ENCODE data around the gene SLC29A3. TPM values are rescaled to one million over a fixed set of nuclear protein-coding genes. Genes with fewer than 3 reads are reported as not detected.

SLC29A3 gene
- total RNA-seq, 1 experiment from 2014 or later: 4.4 TPM

- ChIA-PET POLR2A (ENCODE audit: unreplicated experiment) (no interaction called here), CTCF (no interaction called here)
- no peaks in the 10 kb centered on the region for H3K9me2 ChIP-seq (replicated peaks; ENCODE audit: low read length)
- BruUV-seq (replicated peaks): no TSS peak
- peaks cover under 1% of the 10 kb centered on the region; the same call in 1 of the 2 replicates for H3K4me1 ChIP-seq (ENCODE audit: insufficient read depth, low read length)
- no peaks in the 10 kb centered on the region for H4K20me1 ChIP-seq (ENCODE audit: low read length)
- no peak overlapping the region for H2AFZ ChIP-seq (ENCODE audit: low read length)
- TF ChIP-seq EZH2 (IDR thresholded peaks at IDR 0.05; ENCODE audit: low read length, unreplicated experiment): no peak
- TF ChIP-seq EZH2phosphoT487 (IDR thresholded peaks at IDR 0.05; ENCODE audit: borderline replicate concordance, low read length): no peak
- no peak for TF ChIP-seq CTCF (conservative IDR thresholded peaks at IDR 0.05; ENCODE audit: low read depth, low read length)
- no peaks in the 10 kb centered on the region for H3K27me3 ChIP-seq (ENCODE audit: low read length)
- H3K4me3 ChIP-seq (ENCODE audit: low read length): no peak overlapping the region
- H3K36me3 ChIP-seq (ENCODE audit: low read depth, low read length): no peaks in the 10 kb centered on the region
- H3F3A ChIP-seq (ENCODE audit: low read length, unreplicated experiment): no peaks in the 10 kb centered on the region
- H3K9me3 ChIP-seq (ENCODE audit: low read length): no peaks in the 10 kb centered on the region
- ATAC-seq (no peak), DNase-seq (no peak)
- no peak overlapping the region for H3K4me2 ChIP-seq (ENCODE audit: low read length)
- intact Hi-C loops (cut with micrococcal nuclease): loop anchor here (10.0 kb wide), 2 partner anchors 182 to 322 kb away; no protein-coding TSS in a partner anchor
- H3K9ac ChIP-seq (ENCODE audit: low read length): no peak overlapping the region
- no peak overlapping the region for H3K27ac ChIP-seq (ENCODE audit: low read length)
- no peaks in the 10 kb centered on the region for H3K79me2 ChIP-seq (ENCODE audit: low read length)
These were observed 63.7 kb downstream of the SLC29A3 start for GRCh38 chr10:71382757-71383156.

- no peak overlapping the region for H3K4me2 ChIP-seq (ENCODE audit: low read length)
- H3F3A ChIP-seq (ENCODE audit: low read length, unreplicated experiment): no peaks in the 10 kb centered on the region
- no peaks in the 10 kb centered on the region for H3K36me3 ChIP-seq (ENCODE audit: low read depth, low read length)
- H3K27ac ChIP-seq (ENCODE audit: low read length): no peak overlapping the region
- TF ChIP-seq CTCF (conservative IDR thresholded peaks at IDR 0.05; ENCODE audit: low read depth, low read length) (peak; percentile 79), EZH2phosphoT487 (IDR thresholded peaks at IDR 0.05; ENCODE audit: borderline replicate concordance, low read length) (no peak)
- H3K4me1 ChIP-seq (ENCODE audit: insufficient read depth, low read length): no peaks in the 10 kb centered on the region
- intact Hi-C loops (cut with micrococcal nuclease): loop anchor here (10.0 kb wide), 2 partner anchors 181 to 321 kb away; no protein-coding TSS in a partner anchor
- no peaks in the 10 kb centered on the region for H4K20me1 ChIP-seq (ENCODE audit: low read length)
- DNase-seq (peak; percentile 58), ATAC-seq (peak; percentile 80)
- H3K9ac ChIP-seq (ENCODE audit: low read length): no peak overlapping the region
- no peak overlapping the region for H2AFZ ChIP-seq (ENCODE audit: low read length)
- no peak overlapping the region for H3K4me3 ChIP-seq (ENCODE audit: low read length)
- peaks cover 11% of the 10 kb centered on the region; the same call in 1 of the 2 replicates for H3K27me3 ChIP-seq (ENCODE audit: low read length)
- no peaks in the 10 kb centered on the region for H3K9me2 ChIP-seq (replicated peaks; ENCODE audit: low read length)
- no peaks in the 10 kb centered on the region for H3K9me3 ChIP-seq (ENCODE audit: low read length)
- no peaks in the 10 kb centered on the region for H3K79me2 ChIP-seq (ENCODE audit: low read length)
- POLR2A ChIA-PET (ENCODE audit: unreplicated experiment): no interaction called here
- no TSS peak for BruUV-seq (replicated peaks)
- CTCF ChIA-PET: interaction anchor here (0.6 kb wide), 1 partner anchor 1579 kb away, joined by 7 read pairs; no protein-coding TSS in a partner anchor
These were observed 65.1 kb downstream of the SLC29A3 start for GRCh38 chr10:71383972-71384687.

- TF ChIP-seq EZH2 (IDR thresholded peaks at IDR 0.05; ENCODE audit: low read length, unreplicated experiment): no peak
- TF ChIP-seq CTCF (conservative IDR thresholded peaks at IDR 0.05; ENCODE audit: low read depth, low read length): no peak
- TF ChIP-seq EZH2phosphoT487 (IDR thresholded peaks at IDR 0.05; ENCODE audit: borderline replicate concordance, low read length): no peak
- no peaks in the 10 kb centered on the region for H3K4me1 ChIP-seq (ENCODE audit: insufficient read depth, low read length)
- no peaks in the 10 kb centered on the region for H3K9me3 ChIP-seq (ENCODE audit: low read length)
- H2AFZ ChIP-seq (ENCODE audit: low read length): no peak overlapping the region
- no peak for DNase-seq
- no peak overlapping the region for H3K4me3 ChIP-seq (ENCODE audit: low read length)
- no peaks in the 10 kb centered on the region for H3K79me2 ChIP-seq (ENCODE audit: low read length)
- intact Hi-C loops (cut with micrococcal nuclease): loop anchor here (10.0 kb wide), 2 partner anchors 177 to 317 kb away; no protein-coding TSS in a partner anchor
- no peak for ATAC-seq
- H3K9me2 ChIP-seq (replicated peaks; ENCODE audit: low read length): no peaks in the 10 kb centered on the region
- ChIA-PET CTCF (no interaction called here), POLR2A (ENCODE audit: unreplicated experiment) (no interaction called here)
- no TSS peak for BruUV-seq (replicated peaks)
- no peaks in the 10 kb centered on the region for H3K36me3 ChIP-seq (ENCODE audit: low read depth, low read length)
- no peak overlapping the region for H3K4me2 ChIP-seq (ENCODE audit: low read length)
- H4K20me1 ChIP-seq (ENCODE audit: low read length): no peaks in the 10 kb centered on the region
- peaks cover 12% of the 10 kb centered on the region; the same call in 1 of the 2 replicates for H3K27me3 ChIP-seq (ENCODE audit: low read length)
- H3F3A ChIP-seq (ENCODE audit: low read length, unreplicated experiment): no peaks in the 10 kb centered on the region
- no peak overlapping the region for H3K27ac ChIP-seq (ENCODE audit: low read length)
- no peak overlapping the region for H3K9ac ChIP-seq (ENCODE audit: low read length)
These were observed 69.1 kb downstream of the SLC29A3 start for GRCh38 chr10:71388171-71388570.
